T47D (cell line): Measurements from ENCODE around the gene POPDC2.

Experiments
- DNase-seq, 2 experiments: peaks; one replicate each; pipeline versions ENCODE4 v3.0.0 to v3.0.0-alpha.2; 2011 to 2012; ENCODE audit warnings: low read depth in 1 of 2, low spot score in 1 of 2
- JUND ChIP-seq: IDR thresholded peaks from 2 replicates; pipeline ENCODE4 v1.6.1; 2012; ENCODE audit warnings: low read depth
- in situ Hi-C: cut with HindIII; loops from 2 replicates; pipeline ENCODE4 v1.10.0; 2016; ENCODE audit warnings: low sequenced_read_pairs, low pct_unique_long_range_greater_than_20kb

Gene POPDC2

GRCh38 chr3:119660474-119661440 lies at the start of gene POPDC2:
Gene POPDC2 (minus strand): TSS chr3:119660589. CDS start chr3:119660423, 166 bp downstream.
- in situ Hi-C loops, result no loop called here

GRCh38 chr3:119703820-119704531 lies 43.6 kb upstream of the POPDC2 start:
- TF ChIP-seq JUND, result no peak
- in situ Hi-C loops, result no loop called here
- no peak for DNase-seq

More at GRCh38 chr3:119660474-119661440, at the start of gene POPDC2:
- no peak for TF ChIP-seq JUND
- DNase-seq, result no peak

- peak; percentile 80 to 95 for DNase-seq
- no peak for TF ChIP-seq JUND
- in situ Hi-C loops, result no loop called here
Observed at GRCh38 chr3:119702530-119703527, 42.4 kb upstream of the POPDC2 start, which contains the start of gene CFAP91. Gene CFAP91 (plus strand): TSS chr3:119703022. CDS start chr3:119703099, 77 bp downstream.

GRCh38 chr3:119700920-119701734 lies 40.7 kb upstream of the POPDC2 start:
- TF ChIP-seq JUND, result no peak
- no peak for DNase-seq
- in situ Hi-C loops, result no loop called here

- in situ Hi-C loops, result no loop called here
- TF ChIP-seq JUND, result no peak
- no peak for DNase-seq
Observed at GRCh38 chr3:119700269-119700919, 40.0 kb upstream of the POPDC2 start.

GRCh38 chr3:119697394-119697793 lies 37.0 kb upstream of the POPDC2 start:
- DNase-seq, result no peak
- in situ Hi-C loops, result no loop called here
- no peak for TF ChIP-seq JUND

GRCh38 chr3:119695480-119695879 lies 35.1 kb upstream of the POPDC2 start:
- TF ChIP-seq JUND, result no peak
- in situ Hi-C loops, result no loop called here
- peak in 1 of 2 experiments; percentile 46 for DNase-seq

GRCh38 chr3:119690043-119690656 lies 29.8 kb upstream of the POPDC2 start:
- peak in 1 of 2 experiments; percentile 37 for DNase-seq
- in situ Hi-C loops, result no loop called here
- no peak for TF ChIP-seq JUND

GRCh38 chr3:119683421-119683820 lies 23.0 kb upstream of the POPDC2 start:
- in situ Hi-C loops, result no loop called here
- TF ChIP-seq JUND, result no peak
- DNase-seq, result no peak

- TF ChIP-seq JUND, result no peak
- DNase-seq, result peak; percentile 20 to 68
- in situ Hi-C loops, result no loop called here
Observed at GRCh38 chr3:119681279-119681678, 20.9 kb upstream of the POPDC2 start.
